Adrenal gland (tissue), 5 donors: ENCODE measurements around the gene ERLIN1.

Experiments
- CTCF ChIP-seq, 6 experiments: fragments of 450-650 bp in 4 of 6; fragments of 200-600 bp in 2 of 6; sonication (generic) in 1 of 6; IDR thresholded peaks; 1 replicate in 5 of 6; 2 replicates in 1 of 6; pipeline versions ENCODE4 v1.5.1 to v1.8.0; 2016 to 2021; ENCODE audit warnings: antibody characterized with exemption in 6 of 6, mild to moderate bottlenecking in 2 of 6, moderate library complexity in 1 of 6
- POLR2A ChIP-seq, 2 donors: fragments of 450-650 bp; IDR thresholded peaks; one replicate each; pipeline ENCODE4 v1.6.1; 2017; ENCODE audit warnings: antibody characterized with exemption in 2 of 2, mild to moderate bottlenecking in 2 of 2, moderate library complexity in 1 of 2
- donor health status: DM: no; HTN: no; CAD: no.

DNA sequence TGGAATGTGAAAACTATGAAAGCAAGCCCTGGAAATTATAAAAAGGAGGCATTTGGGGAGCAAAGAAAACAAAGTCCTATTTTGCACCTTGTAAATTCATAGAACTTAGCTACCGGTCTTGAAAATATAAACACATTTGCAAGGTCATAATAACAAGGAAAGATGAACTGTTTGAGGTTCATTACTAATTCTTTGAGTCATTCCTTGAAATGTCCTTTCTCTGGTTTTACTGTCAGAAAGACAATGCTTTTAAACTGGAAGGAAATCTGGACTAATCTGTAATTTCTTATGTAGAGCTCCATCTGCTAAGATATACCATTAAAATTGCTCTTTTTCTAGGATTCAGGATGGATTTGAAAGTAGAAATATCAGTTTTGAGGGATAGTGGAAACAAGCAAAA is 1.4 kb downstream of the ERLIN1 start:
- TF ChIP-seq CTCF (IDR thresholded peaks at IDR 0.05) (no peak), POLR2A (IDR thresholded peaks at IDR 0.05) (no peak)
